PC-9 (cell line): ENCODE data around the gene SFRP5. TPM values are rescaled to one million over a fixed set of nuclear protein-coding genes. Genes with fewer than 3 reads are reported as not detected.

Experiments used
- BruUV-seq: library from RNA; stranded (reverse); fragments of 400-500 nt; replicated peaks from 2 replicates; lab custom pipeline; 2021; lab: Mats Ljungman, UMichigan
- CTCF ChIA-PET: fragments of 300-600 bp; sonication (Branson Sonifier 250); formaldehyde crosslinking; loops from one replicate; lab custom pipeline; 2022; ENCODE audit warnings: antibody characterized with exemption; lab: Charles Lee
- POLR2A ChIA-PET: fragments of 300-600 bp; sonication (Branson Sonifier 250); formaldehyde crosslinking; loops from one replicate; lab custom pipeline; 2022; ENCODE audit warnings: antibody characterized with exemption; ENCODE audit not compliant: unreplicated experiment; lab: Charles Lee
- DNase-seq, 2 experiments: peaks; one replicate each; pipeline versions ENCODE4 v3.0.0 to v3.0.0-alpha.2; 2015 to 2022; ENCODE audit warnings: mixed read lengths in 1 of 2
- H2AFZ ChIP-seq: fragments of 200-600 bp; sonication (generic); 2 replicates; pipeline ENCODE4 v1.8.1; 2017; ENCODE audit warnings: antibody characterized with exemption
- H3F3A ChIP-seq: fragments of 200-600 bp; sonication (generic); 2 replicates; pipeline ENCODE4 v1.8.1; 2017; ENCODE audit warnings: antibody characterized with exemption, mild to moderate bottlenecking, low read depth; ENCODE audit not compliant: insufficient read depth
- H3K27ac ChIP-seq: fragments of 200-600 bp; sonication (generic); 2 replicates; pipeline ENCODE4 v1.6.1; 2016; ENCODE audit warnings: mixed run types
- H3K27me3 ChIP-seq: fragments of 200-600 bp; sonication (generic); 2 replicates; pipeline ENCODE4 v1.6.1; 2016; ENCODE audit warnings: low read depth, mixed run types; ENCODE audit not compliant: insufficient read depth
- H3K36me3 ChIP-seq: fragments of 200-600 bp; sonication (generic); 2 replicates; pipeline ENCODE4 v1.6.1; 2016; ENCODE audit warnings: low read depth, mixed run types
- H3K4me1 ChIP-seq: fragments of 200-600 bp; sonication (generic); replicated peaks from 2 replicates; pipeline ENCODE4 v1.6.1; 2016; ENCODE audit warnings: mixed run types; ENCODE audit not compliant: insufficient read depth
- H3K4me2 ChIP-seq: fragments of 200-600 bp; sonication (generic); 2 replicates; pipeline ENCODE4 v1.6.1; 2017; ENCODE audit warnings: mixed run types
- H3K4me3 ChIP-seq: fragments of 200-600 bp; sonication (generic); 2 replicates; pipeline ENCODE4 v1.6.1; 2016; ENCODE audit warnings: mixed run types
- H3K79me2 ChIP-seq: fragments of 200-600 bp; sonication (generic); 2 replicates; pipeline ENCODE4 v1.6.1; 2017; ENCODE audit warnings: low read depth, mixed run types
- H3K9me2 ChIP-seq: fragments of 200-600 bp; sonication (generic); 2 replicates; pipeline ENCODE4 v1.8.1; 2017; ENCODE audit warnings: mild to moderate bottlenecking; ENCODE audit not compliant: insufficient read depth
- H3K9me3 ChIP-seq: fragments of 200-600 bp; sonication (generic); 2 replicates; pipeline ENCODE4 v1.8.1; 2016; ENCODE audit warnings: low read depth; ENCODE audit not compliant: insufficient read depth
- H4K20me1 ChIP-seq: fragments of 200-600 bp; sonication (generic); 2 replicates; pipeline ENCODE4 v1.8.1; 2017; ENCODE audit not compliant: insufficient read depth
- CTCF ChIP-seq: fragments of 200-600 bp; sonication (generic); conservative IDR thresholded peaks from 2 replicates; pipeline ENCODE4 v1.6.1; 2017; ENCODE audit warnings: mixed run types, antibody characterized with exemption, mild to moderate bottlenecking, moderate library complexity
- EZH2 ChIP-seq: fragments of 200-600 bp; sonication (generic); IDR thresholded peaks from 2 replicates; pipeline ENCODE4 v1.8.0; 2017; ENCODE audit warnings: antibody characterized with exemption, low read depth
- intact Hi-C: fragments of 100-400 bp; cut with micrococcal nuclease; formaldehyde crosslinking; loops from one replicate; pipeline ENCODE4 v1.10.0; 2022; ENCODE audit not compliant: unreplicated experiment
- total RNA-seq: library from RNA; stranded (reverse); gene quantifications from 2 replicates; pipeline ENCODE4 v1.2.3, GENCODE V29; 2021

The SFRP5 gene
- total RNA-seq, 1 experiment from 2014 or later: not detected

GRCh38 chr10:97780841-97781617 is 9.2 kb upstream of the SFRP5 start:
- Histone ChIP-seq H4K20me1 (no peaks in the 10 kb centered on the region), H3K4me1 (no peaks in the 10 kb centered on the region), H3K4me3 (no peak overlapping the region), H3K27ac (no peak overlapping the region), H3F3A (no peaks in the 10 kb centered on the region), H3K27me3 (no peaks in the 10 kb centered on the region), H3K79me2 (no peaks in the 10 kb centered on the region), H3K9me3 (no peaks in the 10 kb centered on the region), H2AFZ (no peak overlapping the region), H3K4me2 (no peak overlapping the region), H3K36me3 (no peaks in the 10 kb centered on the region), H3K9me2 (no peaks in the 10 kb centered on the region)
- POLR2A ChIA-PET: no interaction called here
- no TSS peak for BruUV-seq
- CTCF ChIA-PET: no interaction called here
- DNase-seq: no peak
- intact Hi-C loops: no loop called here
- TF ChIP-seq CTCF (no peak), EZH2 (no peak)

GRCh38 chr10:97779975-97780374 is 8.2 kb upstream of the SFRP5 start:
- H3K36me3 ChIP-seq: no peaks in the 10 kb centered on the region
- no peaks in the 10 kb centered on the region for H3K9me3 ChIP-seq
- H3K4me3 ChIP-seq: no peak overlapping the region
- intact Hi-C loops: no loop called here
- no peaks in the 10 kb centered on the region for H3K79me2 ChIP-seq
- no peaks in the 10 kb centered on the region for H3F3A ChIP-seq
- no peak overlapping the region for H3K4me2 ChIP-seq
- no peaks in the 10 kb centered on the region for H3K27me3 ChIP-seq
- no peaks in the 10 kb centered on the region for H4K20me1 ChIP-seq
- BruUV-seq: no TSS peak
- no peak overlapping the region for H2AFZ ChIP-seq
- H3K27ac ChIP-seq: no peak overlapping the region
- DNase-seq: no peak
- POLR2A ChIA-PET: no interaction called here
- CTCF ChIA-PET: no interaction called here
- TF ChIP-seq CTCF (no peak), EZH2 (no peak)
- H3K9me2 ChIP-seq: no peaks in the 10 kb centered on the region
- no peaks in the 10 kb centered on the region for H3K4me1 ChIP-seq

- Histone ChIP-seq H3F3A (no peaks in the 10 kb centered on the region), H3K79me2 (no peaks in the 10 kb centered on the region), H3K4me2 (no peak overlapping the region), H3K36me3 (no peaks in the 10 kb centered on the region), H3K27ac (no peak overlapping the region), H3K27me3 (no peaks in the 10 kb centered on the region), H3K4me1 (no peaks in the 10 kb centered on the region), H3K9me3 (no peaks in the 10 kb centered on the region), H2AFZ (no peak overlapping the region), H3K9me2 (no peaks in the 10 kb centered on the region), H3K4me3 (no peak overlapping the region), H4K20me1 (no peaks in the 10 kb centered on the region)
- POLR2A ChIA-PET: no interaction called here
- BruUV-seq: no TSS peak
- CTCF ChIA-PET: no interaction called here
- TF ChIP-seq EZH2 (no peak), CTCF (no peak)
- DNase-seq: no peak
- intact Hi-C loops: no loop called here
Measured at GRCh38 chr10:97779492-97779891, 7.7 kb upstream of the SFRP5 start.
